NB4 (cell line): ENCODE results near the gene POU2F2.
A peak's percentile ranks its signal among the peaks of the same experiment; 100 is the strongest.

Experiments
- DNase-seq: peaks from one replicate; pipeline ENCODE4 v3.0.0; 2010; ENCODE audit warnings: low read depth
- H3K4me3 ChIP-seq: one replicate; pipeline ENCODE4 v1.5.1; 2011; ENCODE audit warnings: mild to moderate bottlenecking, low read depth, low read length, moderate library complexity
- CTCF ChIP-seq: IDR thresholded peaks from one replicate; pipeline ENCODE4 v1.5.1; 2012; ENCODE audit warnings: low read depth, low read length
- MAX ChIP-seq: IDR thresholded peaks from 2 replicates; pipeline ENCODE4 v1.6.1; 2011; ENCODE audit warnings: low read depth, low read length
- MYC ChIP-seq: IDR thresholded peaks from 2 replicates; pipeline ENCODE4 v1.6.1; 2011; ENCODE audit warnings: low read depth, low read length
- POLR2A ChIP-seq: IDR thresholded peaks from 2 replicates; pipeline ENCODE4 v1.6.1; 2011; ENCODE audit warnings: mild to moderate bottlenecking; ENCODE audit not compliant: insufficient read length; ENCODE audit errors: extremely low read depth

Gene POU2F2

DNA sequence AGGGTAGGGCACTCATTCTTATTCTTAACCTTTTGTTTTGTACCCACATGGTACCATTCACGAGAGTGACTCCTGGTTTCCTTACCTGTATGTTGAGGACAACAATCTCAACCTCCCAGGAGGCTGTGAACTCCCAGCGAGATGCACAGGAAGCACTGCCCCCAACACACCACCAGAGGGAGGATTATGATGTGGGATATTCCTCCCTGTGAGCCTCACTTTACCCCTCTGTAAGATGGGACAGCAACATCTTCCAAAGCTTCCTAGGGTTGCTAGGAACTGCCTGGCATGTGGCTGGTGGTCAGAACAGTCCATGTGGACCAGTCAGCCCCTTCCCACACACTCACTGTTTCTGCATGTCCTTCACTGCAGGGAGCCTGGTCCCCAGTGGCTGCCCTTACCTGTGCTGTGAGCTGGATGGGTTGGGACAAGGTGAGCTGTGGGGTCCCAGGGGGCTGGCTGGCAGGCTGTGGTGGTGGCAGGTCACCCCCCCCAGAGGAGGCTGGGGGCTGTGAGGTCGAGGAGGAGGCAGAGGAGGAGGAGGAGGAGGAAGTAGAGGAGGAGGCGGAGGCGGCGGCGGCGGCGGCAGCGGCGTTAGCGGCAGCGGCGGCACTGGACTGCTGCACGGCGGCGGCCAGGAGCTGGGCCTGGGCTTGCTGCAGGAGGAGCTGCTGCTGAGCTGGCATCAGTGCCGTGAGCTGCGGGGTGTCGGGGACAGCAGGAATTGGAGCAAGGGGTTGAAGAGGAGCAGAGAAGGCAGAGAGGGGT, 15.8 kb downstream of the POU2F2 start:
- no peak overlapping the region for H3K4me3 ChIP-seq
- no peak for DNase-seq
- TF ChIP-seq MAX (no peak), CTCF (peak; percentile 16)

- no peak for DNase-seq
- no peak overlapping the region for H3K4me3 ChIP-seq
- TF ChIP-seq MAX (no peak), POLR2A (no peak), CTCF (no peak), MYC (no peak)
These were observed 16.5 kb downstream of the POU2F2 start for GRCh38 chr19:42115705-42116104.

DNA sequence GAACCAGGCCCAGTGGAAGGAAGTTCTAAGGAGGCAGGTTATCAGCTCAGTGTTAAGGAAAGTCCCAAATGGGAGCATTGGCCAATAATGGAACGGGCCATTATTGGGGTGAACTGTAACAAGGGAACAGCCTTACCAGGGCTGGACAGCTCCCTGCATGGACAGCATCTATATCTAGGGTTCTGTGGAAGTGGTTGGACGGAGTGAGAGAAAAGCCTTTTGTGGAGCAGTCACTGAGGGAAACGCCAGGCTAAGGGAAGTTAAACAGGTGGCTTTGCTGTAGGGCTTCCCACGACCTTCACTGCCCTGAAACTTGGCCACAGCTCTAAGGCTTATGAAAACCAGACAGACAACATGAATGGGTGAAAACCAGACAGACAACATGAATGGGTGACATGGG, 17.0 kb downstream of the POU2F2 start:
- no peak overlapping the region for H3K4me3 ChIP-seq
- TF ChIP-seq MYC, result no peak
- no peak for DNase-seq

DNA sequence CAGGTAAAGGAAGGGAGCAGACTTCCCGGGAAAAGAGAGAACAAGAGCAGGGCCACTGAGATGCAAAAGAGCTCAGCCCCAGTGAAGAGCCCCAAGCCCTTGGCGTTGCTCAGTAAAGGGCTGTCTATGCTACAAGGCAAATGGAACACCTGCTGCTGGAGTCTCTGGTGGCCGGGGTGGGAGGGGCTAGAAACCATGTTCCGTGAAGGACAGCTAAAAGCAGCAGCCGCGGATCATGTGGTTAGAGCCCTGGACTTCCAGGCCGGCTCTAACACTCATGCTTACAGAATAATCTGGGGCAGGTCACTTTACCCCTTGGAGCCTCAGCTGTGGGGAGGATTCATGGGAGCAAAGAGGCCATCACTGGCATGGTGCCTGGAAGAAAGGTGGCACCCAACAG, 17.8 kb downstream of the POU2F2 start:
- TF ChIP-seq MYC (no peak), POLR2A (no peak), MAX (no peak), CTCF (no peak)
- no peak for DNase-seq
- no peak overlapping the region for H3K4me3 ChIP-seq

DNA sequence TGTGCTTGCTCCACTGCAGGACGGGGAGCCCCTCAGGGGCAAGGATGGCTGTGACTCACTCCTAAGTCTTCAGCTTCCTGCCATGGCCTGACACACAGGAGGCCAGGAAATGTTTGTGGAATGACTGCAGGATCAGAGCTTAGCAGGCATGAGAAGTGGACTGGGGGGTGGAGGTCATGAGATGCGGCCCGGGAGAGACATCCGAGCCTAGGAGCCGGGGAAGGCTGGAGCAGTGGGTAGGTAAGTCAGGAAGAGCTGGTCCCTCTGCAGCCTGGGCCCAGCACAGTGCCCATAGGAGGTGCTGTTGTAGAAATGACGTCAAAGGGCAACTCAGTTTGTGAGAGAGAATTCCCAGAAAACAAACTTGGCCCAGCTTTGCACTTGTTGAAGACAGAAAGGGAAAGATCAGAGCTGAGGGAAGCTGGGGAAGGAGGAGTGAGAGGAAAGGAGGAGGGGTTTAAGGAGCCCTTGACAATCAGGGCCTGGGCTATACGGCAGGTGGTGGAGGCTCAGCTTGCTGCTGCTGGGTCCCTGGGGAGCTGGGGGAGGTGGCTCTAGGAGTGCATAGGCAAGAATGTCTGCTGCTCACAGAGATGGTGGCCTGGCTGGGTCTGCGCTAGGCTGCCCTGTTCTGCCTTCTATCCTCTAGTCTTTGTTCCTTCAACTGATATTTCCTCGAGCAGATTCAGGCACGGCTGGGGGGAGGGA, 18.5 kb downstream of the POU2F2 start:
- TF ChIP-seq CTCF (peak; percentile 15), POLR2A (no peak)
- H3K4me3 ChIP-seq, result no peak overlapping the region
- DNase-seq, result peak; percentile 75

DNA sequence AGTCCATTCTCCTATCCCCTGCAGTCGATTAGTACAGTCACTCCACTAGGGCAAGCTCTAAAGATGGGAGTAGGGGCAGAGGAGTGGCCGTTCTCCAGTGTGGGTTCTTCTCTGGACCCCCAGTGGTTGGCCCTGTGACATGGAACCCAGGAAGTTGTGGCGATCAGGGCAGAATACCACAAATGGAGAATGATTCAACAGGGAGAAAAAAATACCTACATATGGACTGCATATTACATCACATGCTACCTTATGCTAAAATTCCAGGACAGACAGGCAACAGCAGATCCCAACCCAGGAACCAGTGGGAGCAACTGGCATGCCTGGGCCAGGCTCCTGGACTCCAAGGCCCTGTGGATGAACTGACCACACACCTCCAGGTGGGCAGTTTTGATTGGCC, 20.4 kb downstream of the POU2F2 start:
- H3K4me3 ChIP-seq, result no peak overlapping the region
- no peak for DNase-seq
- no peak for TF ChIP-seq MYC
- TF ChIP-seq CTCF, result no peak
- TF ChIP-seq MAX, result no peak
- TF ChIP-seq POLR2A, result no peak
